Tongue (tissue), 2 donors: Measurements from ENCODE around the gene GLIS1. TPM values are rescaled to one million over a fixed set of nuclear protein-coding genes. Genes with fewer than 3 reads are reported as not detected.
A peak's percentile ranks its signal among the peaks of the same experiment; 100 is the strongest.

ENCODE experiments used
- DNase-seq: peaks from one replicate; pipeline ENCODE4 v3.0.0-alpha.2; 2015
- total RNA-seq: library from RNA; depleted of rRNA; stranded (reverse); fragments of >200 nt; gene quantifications from one replicate; pipeline ENCODE4 v1.2.3, GENCODE V29; 2014

Gene GLIS1
- total RNA-seq, 1 donor from 2014 or later = 0.21 TPM

- peak; percentile 13 for DNase-seq
Measured at GRCh38 chr1:53617382-53617781, 121.6 kb downstream of the GLIS1 start.

GRCh38 chr1:53616927-53617326, 122.0 kb downstream of the GLIS1 start:
- DNase-seq = no peak

GRCh38 chr1:53616511-53616910, 122.5 kb downstream of the GLIS1 start:
- DNase-seq = no peak

GRCh38 chr1:53615101-53615500, 123.9 kb downstream of the GLIS1 start:
- peak; percentile 64 for DNase-seq

GRCh38 chr1:53614231-53615021, 124.5 kb downstream of the GLIS1 start:
- DNase-seq = no peak

- no peak for DNase-seq
Measured at GRCh38 chr1:53608676-53609075, 130.3 kb downstream of the GLIS1 start.

GRCh38 chr1:53608071-53608470, 130.9 kb downstream of the GLIS1 start:
- DNase-seq = no peak

GRCh38 chr1:53606651-53607051, 132.3 kb downstream of the GLIS1 start:
- DNase-seq = no peak

- no peak for DNase-seq
Measured at GRCh38 chr1:53606197-53606596, 132.8 kb downstream of the GLIS1 start.

- DNase-seq = no peak
Measured at GRCh38 chr1:53605181-53605580, 133.8 kb downstream of the GLIS1 start.

- DNase-seq = no peak
Measured at GRCh38 chr1:53604291-53604919, 134.6 kb downstream of the GLIS1 start.

GRCh38 chr1:53603431-53603830, 135.5 kb downstream of the GLIS1 start:
- no peak for DNase-seq

- DNase-seq = no peak
Measured at GRCh38 chr1:53601867-53602775, 136.8 kb downstream of the GLIS1 start.

- no peak for DNase-seq
Measured at GRCh38 chr1:53601031-53601745, 137.8 kb downstream of the GLIS1 start.

- DNase-seq = no peak
Measured at GRCh38 chr1:53600561-53600960, 138.4 kb downstream of the GLIS1 start.

- no peak for DNase-seq
Measured at GRCh38 chr1:53600001-53600400, 139.0 kb downstream of the GLIS1 start.

- DNase-seq = no peak
Measured at GRCh38 chr1:53599481-53599880, 139.5 kb downstream of the GLIS1 start.

- no peak for DNase-seq
Measured at GRCh38 chr1:53598966-53599365, 140.0 kb downstream of the GLIS1 start.

- DNase-seq = no peak
Measured at GRCh38 chr1:53595906-53596305, 143.1 kb downstream of the GLIS1 start.

GRCh38 chr1:53594391-53595180, 144.4 kb downstream of the GLIS1 start:
- no peak for DNase-seq

GRCh38 chr1:53593758-53594380, 145.1 kb downstream of the GLIS1 start:
- peak; percentile 73 for DNase-seq
